ENCODE results near the gene STXBP5.

DNA sequence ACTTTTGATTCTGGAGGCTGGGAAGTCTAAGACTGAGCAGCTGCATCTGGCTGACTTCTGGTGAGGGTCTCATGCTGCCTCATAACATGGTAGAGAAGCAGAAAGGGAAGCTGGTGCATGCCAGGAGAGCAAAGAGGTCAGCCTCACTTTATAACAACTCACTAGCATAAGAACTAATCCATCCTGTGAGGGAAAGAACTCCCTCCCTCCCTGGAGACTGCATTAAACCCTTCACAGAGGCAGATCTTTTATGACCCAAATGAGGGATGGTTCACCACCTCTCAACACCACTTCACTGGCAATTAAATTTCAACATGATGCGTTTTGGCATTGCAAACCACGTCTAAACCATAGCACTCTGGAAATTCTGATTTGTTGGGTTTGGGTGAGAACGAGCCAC is 33.9 kb downstream of the STXBP5 start:
- TF ChIP-seq, protein P1, sequence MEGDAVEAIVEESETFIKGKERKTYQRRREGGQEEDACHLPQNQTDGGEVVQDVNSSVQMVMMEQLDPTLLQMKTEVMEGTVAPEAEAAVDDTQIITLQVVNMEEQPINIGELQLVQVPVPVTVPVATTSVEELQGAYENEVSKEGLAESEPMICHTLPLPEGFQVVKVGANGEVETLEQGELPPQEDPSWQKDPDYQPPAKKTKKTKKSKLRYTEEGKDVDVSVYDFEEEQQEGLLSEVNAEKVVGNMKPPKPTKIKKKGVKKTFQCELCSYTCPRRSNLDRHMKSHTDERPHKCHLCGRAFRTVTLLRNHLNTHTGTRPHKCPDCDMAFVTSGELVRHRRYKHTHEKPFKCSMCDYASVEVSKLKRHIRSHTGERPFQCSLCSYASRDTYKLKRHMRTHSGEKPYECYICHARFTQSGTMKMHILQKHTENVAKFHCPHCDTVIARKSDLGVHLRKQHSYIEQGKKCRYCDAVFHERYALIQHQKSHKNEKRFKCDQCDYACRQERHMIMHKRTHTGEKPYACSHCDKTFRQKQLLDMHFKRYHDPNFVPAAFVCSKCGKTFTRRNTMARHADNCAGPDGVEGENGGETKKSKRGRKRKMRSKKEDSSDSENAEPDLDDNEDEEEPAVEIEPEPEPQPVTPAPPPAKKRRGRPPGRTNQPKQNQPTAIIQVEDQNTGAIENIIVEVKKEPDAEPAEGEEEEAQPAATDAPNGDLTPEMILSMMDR (IDR thresholded peaks at IDR 0.05) = no peak
- TF ChIP-seq, protein P2, sequence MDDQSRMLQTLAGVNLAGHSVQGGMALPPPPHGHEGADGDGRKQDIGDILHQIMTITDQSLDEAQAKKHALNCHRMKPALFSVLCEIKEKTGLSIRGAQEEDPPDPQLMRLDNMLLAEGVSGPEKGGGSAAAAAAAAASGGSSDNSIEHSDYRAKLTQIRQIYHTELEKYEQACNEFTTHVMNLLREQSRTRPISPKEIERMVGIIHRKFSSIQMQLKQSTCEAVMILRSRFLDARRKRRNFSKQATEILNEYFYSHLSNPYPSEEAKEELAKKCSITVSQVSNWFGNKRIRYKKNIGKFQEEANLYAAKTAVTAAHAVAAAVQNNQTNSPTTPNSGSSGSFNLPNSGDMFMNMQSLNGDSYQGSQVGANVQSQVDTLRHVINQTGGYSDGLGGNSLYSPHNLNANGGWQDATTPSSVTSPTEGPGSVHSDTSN (IDR thresholded peaks at IDR 0.05) = no peak
- TF ChIP-seq, protein P3, sequence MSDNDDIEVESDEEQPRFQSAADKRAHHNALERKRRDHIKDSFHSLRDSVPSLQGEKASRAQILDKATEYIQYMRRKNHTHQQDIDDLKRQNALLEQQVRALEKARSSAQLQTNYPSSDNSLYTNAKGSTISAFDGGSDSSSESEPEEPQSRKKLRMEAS (IDR thresholded peaks at IDR 0.05; ENCODE audit: low read depth) = no peak
- TF ChIP-seq, protein P4, sequence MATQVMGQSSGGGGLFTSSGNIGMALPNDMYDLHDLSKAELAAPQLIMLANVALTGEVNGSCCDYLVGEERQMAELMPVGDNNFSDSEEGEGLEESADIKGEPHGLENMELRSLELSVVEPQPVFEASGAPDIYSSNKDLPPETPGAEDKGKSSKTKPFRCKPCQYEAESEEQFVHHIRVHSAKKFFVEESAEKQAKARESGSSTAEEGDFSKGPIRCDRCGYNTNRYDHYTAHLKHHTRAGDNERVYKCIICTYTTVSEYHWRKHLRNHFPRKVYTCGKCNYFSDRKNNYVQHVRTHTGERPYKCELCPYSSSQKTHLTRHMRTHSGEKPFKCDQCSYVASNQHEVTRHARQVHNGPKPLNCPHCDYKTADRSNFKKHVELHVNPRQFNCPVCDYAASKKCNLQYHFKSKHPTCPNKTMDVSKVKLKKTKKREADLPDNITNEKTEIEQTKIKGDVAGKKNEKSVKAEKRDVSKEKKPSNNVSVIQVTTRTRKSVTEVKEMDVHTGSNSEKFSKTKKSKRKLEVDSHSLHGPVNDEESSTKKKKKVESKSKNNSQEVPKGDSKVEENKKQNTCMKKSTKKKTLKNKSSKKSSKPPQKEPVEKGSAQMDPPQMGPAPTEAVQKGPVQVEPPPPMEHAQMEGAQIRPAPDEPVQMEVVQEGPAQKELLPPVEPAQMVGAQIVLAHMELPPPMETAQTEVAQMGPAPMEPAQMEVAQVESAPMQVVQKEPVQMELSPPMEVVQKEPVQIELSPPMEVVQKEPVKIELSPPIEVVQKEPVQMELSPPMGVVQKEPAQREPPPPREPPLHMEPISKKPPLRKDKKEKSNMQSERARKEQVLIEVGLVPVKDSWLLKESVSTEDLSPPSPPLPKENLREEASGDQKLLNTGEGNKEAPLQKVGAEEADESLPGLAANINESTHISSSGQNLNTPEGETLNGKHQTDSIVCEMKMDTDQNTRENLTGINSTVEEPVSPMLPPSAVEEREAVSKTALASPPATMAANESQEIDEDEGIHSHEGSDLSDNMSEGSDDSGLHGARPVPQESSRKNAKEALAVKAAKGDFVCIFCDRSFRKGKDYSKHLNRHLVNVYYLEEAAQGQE (IDR thresholded peaks at IDR 0.05; ENCODE audit: low read depth, low read length) = no peak
- TF ChIP-seq EZH2phosphoT487 (IDR thresholded peaks at IDR 0.05; ENCODE audit: borderline replicate concordance, low read depth) (no peak), EP300 (IDR thresholded peaks at IDR 0.05; ENCODE audit: borderline replicate concordance in 1 of 2, low read depth in 1 of 2, low read length in 1 of 2) (no peak), TAF1 (IDR thresholded peaks at IDR 0.05; ENCODE audit: borderline replicate concordance, low read depth, low read length) (no peak), RCOR1 (IDR thresholded peaks at IDR 0.05; ENCODE audit: low read length) (no peak), CHD2 (IDR thresholded peaks at IDR 0.05; ENCODE audit: low read length, partially characterized antibody) (no peak), RAD21 (IDR thresholded peaks at IDR 0.05; ENCODE audit: low read length) (no peak), POLR2AphosphoS5 (IDR thresholded peaks at IDR 0.05; ENCODE audit: low read depth, low read length) (no peak), JUND (IDR thresholded peaks at IDR 0.05) (no peak), TCF12 (IDR thresholded peaks at IDR 0.05) (no peak)

Measured in SK-N-SH (cell line).